HTR-8/SVneo (cell line): Measurements from ENCODE around the gene TMED4.

Experiments used
- DNase-seq: peaks from one replicate; pipeline ENCODE4 v3.0.0; 2011; ENCODE audit warnings: low spot score, mixed read lengths; ENCODE audit not compliant: insufficient read length
- FAIRE-seq: peaks from 2 replicates; lab custom pipeline; 2011; peaks lifted over from hg19 to GRCh38; lab: Jason Lieb, UNC

TMED4 gene

GRCh38 chr7:44581879-44582603 lies at the start of gene TMED4:
Gene TMED4, minus strand, starts transcription at chr7:44582231. Its CDS starts 25 bp downstream, at chr7:44582206.
- DNase-seq (peak; percentile 99), FAIRE-seq (peak; percentile 99)

- DNase-seq (no peak), FAIRE-seq (no peak)
These were observed 49.6 kb upstream of the TMED4 start for GRCh38 chr7:44631458-44632115.

GRCh38 chr7:44630792-44631457 lies 48.9 kb upstream of the TMED4 start:
- DNase-seq (no peak), FAIRE-seq (no peak)

- DNase-seq: no peak
These were observed 47.9 kb upstream of the TMED4 start for GRCh38 chr7:44629829-44630522.

GRCh38 chr7:44626620-44627019 lies 44.6 kb upstream of the TMED4 start:
- no peak for FAIRE-seq
- no peak for DNase-seq

More at GRCh38 chr7:44629829-44630522, 47.9 kb upstream of the TMED4 start:
- FAIRE-seq: no peak

- FAIRE-seq (no peak), DNase-seq (no peak)
These were observed 43.8 kb upstream of the TMED4 start for GRCh38 chr7:44625526-44626471.

GRCh38 chr7:44624318-44624717 lies 42.3 kb upstream of the TMED4 start:
- FAIRE-seq: no peak
- DNase-seq: no peak

GRCh38 chr7:44622342-44623151 lies 40.5 kb upstream of the TMED4 start:
- DNase-seq (no peak), FAIRE-seq (no peak)

GRCh38 chr7:44621750-44622103 lies 39.7 kb upstream of the TMED4 start:
- DNase-seq (no peak), FAIRE-seq (no peak)

- DNase-seq: no peak
- no peak for FAIRE-seq
These were observed 39.2 kb upstream of the TMED4 start for GRCh38 chr7:44621034-44621749.

GRCh38 chr7:44618753-44619152 lies 36.7 kb upstream of the TMED4 start:
- no peak for FAIRE-seq
- DNase-seq: no peak

GRCh38 chr7:44618045-44618444 lies 36.0 kb upstream of the TMED4 start:
- FAIRE-seq (no peak), DNase-seq (no peak)

GRCh38 chr7:44617225-44617890 lies 35.3 kb upstream of the TMED4 start:
- FAIRE-seq (no peak), DNase-seq (no peak)

GRCh38 chr7:44616545-44616944 lies 34.5 kb upstream of the TMED4 start:
- DNase-seq: no peak
- FAIRE-seq: no peak

- FAIRE-seq: no peak
- no peak for DNase-seq
These were observed 33.8 kb upstream of the TMED4 start for GRCh38 chr7:44615793-44616192.

GRCh38 chr7:44615149-44615611 lies 33.1 kb upstream of the TMED4 start:
- DNase-seq (no peak), FAIRE-seq (no peak)

- FAIRE-seq (no peak), DNase-seq (no peak)
These were observed 27.8 kb upstream of the TMED4 start for GRCh38 chr7:44609829-44610228.
